HG03378 (cell line): ENCODE results near the gene LGALS16.
"Not testable (repeated sequence)": the region's sequence is repeated elsewhere in the genome, so short reads cannot be mapped to it uniquely, and the experiment has no call there.

Source experiments
- ATAC-seq: cut with Tn5 transposase; IDR thresholded peaks from one replicate; pipeline ENCODE4 v1.9.1; 2021; ENCODE audit warnings: mild to moderate bottlenecking, moderate library complexity; ENCODE audit not compliant: unreplicated experiment

Gene LGALS16

DNA sequence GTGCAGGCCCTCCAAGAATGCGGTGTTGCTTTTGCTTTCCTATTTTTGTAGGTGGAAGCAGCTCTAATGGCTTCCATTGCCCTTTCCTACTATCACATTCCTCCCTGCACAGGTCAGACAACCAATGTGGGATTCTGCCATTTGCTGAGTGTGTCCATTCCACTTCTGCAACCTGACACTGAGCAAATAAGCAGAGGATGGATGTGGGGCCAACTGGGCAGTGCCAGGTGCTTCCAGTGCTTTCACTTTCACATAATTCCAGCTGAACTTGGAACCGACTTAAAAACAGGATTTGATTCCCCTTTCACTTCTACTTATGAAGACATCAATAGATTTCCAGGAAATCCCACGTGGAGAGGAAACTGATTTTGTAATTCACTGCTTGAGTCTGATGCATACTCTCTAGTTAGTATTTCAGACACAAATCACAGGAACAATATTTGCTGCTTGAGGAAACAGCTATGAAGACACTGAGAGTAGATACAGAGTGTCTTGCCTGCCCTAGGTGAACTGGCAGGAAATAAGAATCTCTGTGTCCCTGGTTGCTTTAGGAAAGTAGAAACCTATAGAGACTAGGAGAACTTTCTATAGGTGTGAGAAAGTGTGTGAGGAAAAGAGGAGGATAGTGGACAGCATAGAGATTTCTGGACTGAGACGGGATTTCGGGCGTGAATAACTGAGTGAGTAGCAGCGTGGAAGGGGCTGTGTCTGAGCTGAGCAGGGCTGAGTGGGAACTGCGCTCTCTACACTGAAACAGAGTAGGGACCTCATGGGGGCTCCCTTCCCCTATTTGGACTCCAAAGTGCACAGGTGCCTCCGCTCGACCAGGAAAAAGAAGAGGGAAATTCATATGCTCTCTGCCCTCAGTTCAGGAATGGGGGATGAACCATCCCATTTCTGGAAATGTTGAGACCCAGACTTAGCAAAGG lies 22.5 kb downstream of the LGALS16 start:
- ATAC-seq: no peak

DNA sequence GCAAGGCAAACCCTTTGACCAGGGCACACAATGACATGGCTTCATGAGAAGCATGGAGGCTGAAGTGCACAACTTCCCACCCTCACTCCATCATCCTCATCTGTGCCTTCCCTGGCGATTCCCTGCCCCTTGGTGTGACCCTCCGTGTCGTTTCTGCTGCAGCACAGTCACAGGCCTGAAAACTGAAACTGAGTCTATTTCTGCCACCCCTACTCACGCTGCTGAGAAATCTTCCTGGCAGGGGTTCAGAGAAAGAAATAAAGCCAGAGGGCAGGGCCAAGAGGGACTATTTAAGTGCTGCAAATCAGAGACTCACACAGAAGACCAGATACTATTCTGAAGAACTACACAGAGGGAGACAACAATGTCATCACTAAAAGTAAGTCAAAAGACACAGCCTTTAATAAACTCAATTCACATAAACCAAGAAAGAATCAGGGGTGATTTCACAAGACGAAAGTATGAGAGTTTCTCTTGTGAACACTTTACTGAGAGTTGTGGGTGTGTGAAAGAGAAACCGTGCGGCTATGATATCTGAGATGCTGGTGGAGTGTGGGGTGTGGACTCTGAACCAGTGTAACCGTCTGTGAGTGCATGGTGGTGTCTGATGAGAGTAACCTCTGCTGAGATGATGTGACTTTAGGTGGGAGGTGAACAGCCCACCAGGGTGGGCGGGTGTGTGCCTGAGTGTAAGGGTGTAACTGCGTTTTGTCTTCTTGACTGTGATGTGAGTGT lies 23.5 kb downstream of the LGALS16 start:
- ATAC-seq: peak; percentile 54

DNA sequence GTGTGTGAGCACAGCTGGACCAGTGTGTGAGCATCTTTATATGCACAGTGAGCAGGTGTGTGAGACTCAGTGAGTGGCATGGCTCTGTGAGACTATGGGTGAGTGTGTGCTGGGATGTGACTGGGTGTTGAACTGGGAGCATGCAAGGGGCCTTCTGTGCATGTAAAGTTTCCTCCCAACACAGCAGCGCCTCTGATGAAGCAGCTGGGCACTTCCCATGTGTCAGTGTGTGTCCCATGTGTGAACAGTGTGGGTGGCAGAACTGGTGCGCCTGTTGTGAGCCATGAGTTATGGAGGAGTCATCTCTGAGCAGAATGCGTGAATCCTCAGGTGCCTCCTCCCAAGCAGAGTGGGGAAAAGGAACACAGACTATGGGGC lies 24.1 kb downstream of the LGALS16 start:
- no peak for ATAC-seq

DNA sequence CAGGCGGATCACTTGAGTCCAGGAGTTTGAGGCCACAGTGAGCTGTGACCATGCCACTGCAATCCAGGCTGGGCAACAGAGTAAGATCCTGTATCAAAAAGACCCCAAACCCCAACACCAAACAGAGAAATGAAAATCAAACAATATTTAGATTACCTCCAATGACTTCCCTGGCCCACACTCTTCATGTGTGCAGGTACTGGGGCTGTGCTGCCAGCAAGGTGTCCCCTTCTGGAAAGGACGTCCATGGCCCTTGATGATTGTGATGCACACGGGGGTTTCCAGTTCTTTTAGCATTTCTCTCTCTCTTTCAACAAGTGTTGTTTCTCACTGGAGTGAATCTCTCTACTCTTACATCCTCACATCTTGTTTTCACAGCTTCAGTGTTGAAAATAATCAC lies 24.9 kb downstream of the LGALS16 start:
- ATAC-seq: no peak

DNA sequence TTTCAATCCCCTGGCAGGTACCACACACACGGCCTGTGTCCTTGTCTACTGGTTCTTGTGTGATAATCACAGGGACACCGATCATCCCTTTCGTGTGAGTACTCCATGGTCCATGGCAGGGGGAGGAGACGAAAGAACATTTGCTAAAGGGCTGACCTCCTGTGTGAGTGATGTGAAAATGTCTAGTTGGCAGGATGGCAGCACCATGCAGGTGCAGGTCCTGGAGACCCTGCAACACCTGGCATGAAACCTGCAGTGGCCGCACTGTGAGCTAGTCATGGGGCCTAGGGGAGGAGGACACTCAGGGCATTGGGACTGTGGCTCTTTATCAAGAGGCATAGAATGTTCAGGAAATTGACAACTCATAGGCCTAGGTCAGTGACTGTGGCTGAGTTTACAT lies 25.7 kb downstream of the LGALS16 start:
- ATAC-seq: no peak

DNA sequence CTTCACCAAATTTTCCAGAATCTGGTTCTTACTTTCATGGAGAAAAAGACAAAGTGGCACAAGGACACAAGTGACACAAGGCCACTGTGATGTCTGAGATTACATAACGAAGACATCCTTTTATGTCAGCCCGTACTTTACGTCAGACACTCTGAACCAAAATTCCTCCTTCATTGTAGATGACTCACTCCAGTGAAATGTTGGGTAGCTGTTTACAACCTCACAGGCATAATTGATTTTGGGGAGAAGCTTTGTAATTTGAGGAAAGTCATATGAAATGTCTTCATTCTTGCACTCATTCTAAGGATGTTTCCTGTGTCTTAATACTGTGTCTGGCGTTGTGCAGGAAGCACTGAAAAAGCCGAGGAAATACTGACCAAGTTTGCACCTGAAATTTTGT lies 28.6 kb downstream of the LGALS16 start:
- no peak for ATAC-seq

DNA sequence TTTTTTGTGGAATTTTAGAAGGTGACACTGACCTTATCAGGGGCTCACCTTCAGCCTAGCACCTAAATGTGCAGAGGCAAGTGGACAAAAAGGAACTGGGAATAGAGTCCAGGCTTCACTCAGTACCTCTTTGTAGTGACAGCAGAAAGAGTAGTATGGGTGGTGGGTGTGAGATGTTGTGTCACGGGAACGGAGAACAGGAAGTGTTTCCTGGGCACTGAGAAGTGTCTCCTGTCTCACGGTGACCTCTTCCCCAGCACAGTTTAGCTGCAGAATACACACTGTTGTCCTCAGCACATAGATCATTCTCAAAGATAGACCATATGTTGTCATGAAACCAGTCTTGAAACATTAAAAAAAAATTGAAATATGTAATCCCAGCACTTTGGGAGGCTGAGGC lies 31.0 kb downstream of the LGALS16 start:
- no peak for ATAC-seq

DNA sequence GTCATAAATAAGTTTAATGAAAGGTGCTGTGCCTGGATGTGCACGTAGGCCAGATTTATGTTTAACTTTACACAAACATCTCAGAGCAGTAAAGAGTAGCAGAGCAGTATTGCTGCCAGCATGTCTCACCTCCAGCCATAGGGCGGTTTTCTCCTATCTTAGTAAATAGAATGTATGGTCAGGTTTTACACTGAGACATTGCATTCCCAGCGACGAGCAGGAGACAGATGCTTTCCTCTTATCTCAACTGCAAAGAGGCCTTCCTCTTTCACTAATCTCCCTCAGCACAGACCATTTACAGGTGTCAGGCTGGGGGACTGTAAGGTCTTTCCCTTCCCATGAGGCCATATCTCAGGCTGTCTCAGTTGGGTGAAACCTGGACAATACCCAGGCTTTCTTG lies 32.9 kb downstream of the LGALS16 start:
- ATAC-seq: not testable (repeated sequence)

DNA sequence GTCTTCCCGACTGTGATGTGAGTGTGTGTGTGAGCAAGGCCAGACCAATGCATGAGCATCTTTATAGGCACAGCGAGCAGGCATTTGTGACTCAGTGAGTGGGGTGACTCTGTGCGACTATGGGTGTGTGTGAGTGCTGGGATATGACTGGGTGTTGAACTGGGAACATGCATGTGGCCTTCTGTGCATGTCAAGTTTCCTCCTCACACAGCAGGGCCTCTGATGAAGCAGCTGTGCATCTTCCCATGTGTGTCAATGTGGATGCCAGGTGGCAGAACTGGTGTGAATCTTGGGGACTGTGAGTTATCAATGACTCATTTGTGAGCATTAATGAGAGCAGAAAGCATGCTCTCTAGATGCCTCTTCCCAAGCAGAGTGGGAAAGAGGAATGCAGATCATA lies 36.5 kb downstream of the LGALS16 start:
- ATAC-seq: no peak

DNA sequence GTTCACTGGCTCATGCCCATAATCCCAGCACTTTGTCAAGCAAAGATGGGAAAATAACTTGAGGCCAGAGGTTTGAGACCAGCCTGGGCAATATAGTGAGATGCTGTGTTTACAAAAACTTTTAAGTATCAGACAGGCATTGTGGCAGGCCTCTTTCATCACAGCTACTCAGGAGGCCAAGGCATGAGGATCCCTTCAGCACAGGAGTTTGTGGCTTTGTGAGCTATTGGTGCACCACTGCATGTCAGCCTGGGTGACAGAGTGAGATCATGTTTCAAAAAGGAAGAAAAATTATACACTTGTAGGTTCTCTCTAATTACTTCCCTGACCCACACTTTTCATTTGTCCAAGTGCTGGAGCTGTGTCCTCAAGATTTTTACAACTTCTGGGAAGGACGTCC lies 37.1 kb downstream of the LGALS16 start:
- ATAC-seq: no peak

DNA sequence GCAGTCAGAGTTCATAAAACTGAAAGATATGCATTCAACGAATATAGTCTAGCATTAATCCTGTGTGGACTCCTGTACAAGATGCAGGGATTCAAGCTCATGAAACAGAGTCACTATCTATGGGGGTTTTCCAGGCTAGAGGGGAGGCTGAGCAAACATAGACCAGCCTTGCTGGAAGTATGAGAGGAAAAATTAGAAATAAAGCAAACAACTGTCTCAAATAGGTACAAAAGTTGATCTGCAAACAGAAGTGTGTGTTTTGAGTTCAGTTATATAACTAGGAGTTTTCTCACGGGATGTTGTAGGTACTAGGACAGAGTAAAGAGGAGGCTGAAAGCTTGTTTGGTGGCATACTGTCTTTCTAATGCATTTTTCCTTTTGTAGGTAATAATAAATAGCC lies 40.0 kb downstream of the LGALS16 start:
- no peak for ATAC-seq

DNA sequence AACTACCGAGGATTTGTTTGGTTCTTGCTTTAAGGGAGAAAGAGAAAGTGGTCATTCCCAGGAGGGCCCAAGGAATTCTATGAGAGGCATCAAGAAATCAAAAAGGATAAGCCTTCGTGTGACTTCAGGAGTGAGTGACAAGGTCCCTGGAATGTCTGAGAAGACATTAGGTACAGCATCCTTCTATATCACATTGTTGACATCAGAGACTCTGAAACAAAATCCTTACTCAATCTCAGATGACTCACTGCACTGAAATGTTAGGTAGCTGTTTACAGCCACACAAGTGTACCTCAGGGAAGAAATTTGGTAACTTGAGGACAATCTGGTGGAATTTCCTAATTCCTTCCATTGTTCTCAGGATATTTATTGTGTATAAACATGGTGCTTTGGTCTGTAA lies 40.7 kb downstream of the LGALS16 start:
- no peak for ATAC-seq

DNA sequence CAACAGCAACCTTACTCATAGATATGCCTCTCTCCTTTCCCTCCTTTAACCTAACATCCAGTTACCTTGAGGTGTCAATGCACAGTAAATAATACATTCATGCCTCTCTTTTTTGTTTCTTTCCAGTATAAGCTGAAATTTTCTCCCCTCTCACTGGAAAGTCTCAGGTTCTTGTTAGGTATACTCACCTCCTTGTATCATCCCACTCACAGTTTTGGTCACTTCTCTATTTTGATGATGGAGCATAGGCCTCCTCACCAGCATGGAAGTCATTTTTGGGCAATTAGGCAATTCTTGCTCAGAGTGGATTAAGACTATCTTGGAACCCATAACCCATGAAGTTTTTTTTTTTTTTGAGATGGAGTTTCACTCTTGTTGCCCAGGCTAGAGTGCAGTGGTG lies 42.8 kb downstream of the LGALS16 start:
- ATAC-seq: no peak

DNA sequence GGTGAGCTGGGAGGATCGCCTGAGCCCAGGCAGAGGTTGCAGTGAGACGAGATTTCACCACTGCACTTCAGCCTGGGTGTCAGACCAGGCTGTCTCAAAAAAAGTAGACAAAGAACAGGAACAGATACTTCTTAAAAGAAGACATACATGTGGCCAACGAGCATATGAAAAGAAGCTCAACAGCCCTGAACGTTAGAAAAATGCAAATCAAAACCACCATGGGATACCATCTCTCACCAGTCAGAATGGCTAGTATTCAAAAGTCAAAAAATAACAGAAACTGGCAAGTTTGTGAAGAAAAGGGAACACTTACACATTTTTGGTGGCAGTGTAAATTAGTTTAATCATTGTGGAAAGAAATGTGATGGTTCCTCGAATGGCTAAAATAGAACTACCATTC lies 45.6 kb downstream of the LGALS16 start:
- ATAC-seq: no peak

DNA sequence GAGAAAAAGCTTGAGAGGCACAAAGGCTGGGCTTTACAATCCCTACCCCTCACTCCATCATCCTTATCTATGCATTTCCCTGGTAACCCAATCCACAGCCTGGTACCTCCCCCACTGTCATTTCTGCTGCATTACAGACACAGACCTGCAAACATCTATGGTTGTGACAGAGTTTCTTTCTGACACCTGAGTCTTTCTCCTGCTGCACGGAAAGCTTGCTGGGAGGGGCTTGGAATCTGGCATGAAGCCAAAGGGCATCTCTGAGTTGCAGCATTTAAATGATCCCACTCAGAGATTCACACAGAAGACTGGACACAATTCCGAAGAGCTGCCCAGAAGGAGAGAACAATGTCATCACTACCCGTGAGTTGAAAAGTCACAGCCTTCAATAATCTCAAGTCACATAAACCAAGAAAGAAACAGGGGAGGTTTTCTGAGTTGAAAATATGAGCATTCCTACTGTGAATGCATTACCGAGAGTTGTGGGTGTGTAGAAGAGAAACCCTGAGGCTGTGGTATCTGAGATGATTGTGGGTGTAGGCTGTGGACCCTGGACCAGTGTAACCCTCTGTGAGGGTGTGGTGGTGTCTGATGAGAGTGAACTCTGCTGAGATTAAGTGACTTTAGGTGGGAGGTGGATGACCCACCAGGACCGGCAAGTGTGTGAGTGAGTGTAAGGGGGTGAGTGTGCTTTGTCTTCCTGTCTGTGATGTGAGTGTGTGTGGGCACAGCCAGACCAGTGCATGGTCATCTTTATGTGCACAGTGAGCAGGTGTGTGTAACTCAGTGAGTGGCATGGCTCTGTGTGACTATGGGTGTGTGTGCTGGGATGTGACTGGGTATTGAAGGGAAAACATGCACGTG lies 48.7 kb downstream of the LGALS16 start, which contains the start of gene LGALS14:
Gene LGALS14 (plus strand): TSS at position 301 of the 864 bp plus-strand sequence. CDS start 48 bp downstream, at position 349.
- no peak for ATAC-seq

DNA sequence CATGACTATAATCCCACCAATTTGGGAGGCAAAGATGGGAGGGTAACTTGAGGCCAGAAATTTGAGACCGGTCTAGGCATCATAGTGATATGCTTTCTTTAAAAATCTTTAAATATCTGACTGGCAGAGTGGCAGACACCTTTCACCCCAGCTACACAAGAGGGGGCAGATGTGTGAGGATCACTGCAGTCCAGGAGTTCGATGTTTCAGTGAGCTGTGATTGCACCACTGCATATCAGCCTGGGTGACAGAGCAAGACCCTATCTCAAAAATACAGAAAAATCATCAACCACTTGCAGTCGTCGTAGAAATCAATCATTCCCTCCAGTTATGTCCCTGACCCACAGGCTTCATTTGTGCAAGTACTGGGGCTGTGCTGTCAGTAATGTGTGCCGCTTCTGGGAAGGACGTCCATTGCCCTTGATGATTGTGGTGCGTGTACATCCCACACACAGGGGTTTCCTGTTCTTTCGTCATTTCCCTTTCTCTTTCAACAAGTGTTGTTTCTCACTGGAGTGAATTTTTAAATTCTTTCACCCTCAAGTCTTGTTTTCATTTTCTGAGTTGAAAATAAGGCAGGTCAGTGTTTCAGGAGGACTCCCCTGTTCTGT lies 50.0 kb downstream of the LGALS16 start:
- no peak for ATAC-seq

DNA sequence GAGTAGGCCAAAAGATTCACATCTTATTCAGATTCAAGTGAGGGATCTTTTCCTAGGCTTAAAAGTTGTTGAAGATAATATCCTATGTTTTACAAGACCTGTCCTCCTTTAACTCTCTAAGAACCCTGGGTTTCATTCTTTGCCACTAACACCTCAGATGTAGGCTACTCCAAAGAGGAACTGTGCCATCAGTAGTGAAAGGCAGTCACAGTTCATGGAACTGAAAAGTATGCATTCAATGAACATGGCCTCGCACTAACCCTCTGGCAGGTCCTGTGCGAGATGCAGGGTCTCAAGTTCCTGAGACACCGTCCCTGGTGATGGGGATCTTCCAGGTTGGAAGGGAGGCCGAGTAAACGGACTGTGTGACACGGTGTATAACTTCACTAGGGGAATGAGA lies 52.9 kb downstream of the LGALS16 start:
- no peak for ATAC-seq

DNA sequence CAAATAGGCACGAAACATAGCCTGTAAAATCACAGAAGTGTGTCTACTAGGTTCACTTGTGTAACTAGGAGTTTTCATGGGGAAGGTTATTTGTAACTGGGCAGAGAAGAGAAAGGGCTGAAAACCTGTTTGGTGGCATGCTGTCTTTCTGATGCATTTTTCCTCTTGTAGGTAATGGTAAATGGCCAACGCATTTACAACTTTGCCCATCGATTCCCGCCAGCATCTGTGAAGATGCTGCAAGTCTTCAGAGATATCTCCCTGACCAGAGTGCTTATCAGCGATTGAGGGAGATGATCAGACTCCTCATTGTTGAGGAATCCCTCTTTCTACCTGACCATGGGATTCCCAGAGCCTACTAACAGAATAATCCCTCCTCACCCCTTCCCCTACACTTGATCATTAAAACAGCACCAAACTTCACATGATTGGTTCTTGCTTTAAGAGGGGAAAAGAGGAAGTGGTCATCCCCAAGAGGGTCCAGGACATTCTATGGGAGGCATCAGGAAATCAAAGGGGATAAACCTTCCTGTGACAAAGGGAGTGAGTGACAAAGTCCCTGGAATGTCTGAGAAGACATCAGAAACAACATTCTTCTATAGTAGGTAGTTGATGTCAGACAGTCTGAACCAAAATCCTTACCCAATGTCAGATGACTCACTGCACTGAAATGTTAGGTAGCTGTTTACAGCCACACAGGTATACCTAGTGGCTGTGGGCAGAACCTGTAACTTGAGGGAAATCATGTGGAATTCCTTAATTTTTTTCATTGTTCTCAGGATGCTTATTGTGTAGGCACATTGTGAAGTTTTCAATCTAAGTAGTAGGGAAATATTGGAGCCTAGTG lies 53.5 kb downstream of the LGALS16 start:
- ATAC-seq: no peak
